AG04449 (cell line): ENCODE data around the gene PCK2.

Experiments
- CTCF ChIA-PET: fragments of 350-600 bp; formaldehyde crosslinking; extraction: SDS; loops from one replicate; lab custom pipeline; 2021; ENCODE audit warnings: antibody characterized with exemption; lab: Yijun Ruan, JAX
- POLR2A ChIA-PET: fragments of 400-600, 350-600 bp; formaldehyde crosslinking; extraction: SDS; loops from one replicate; lab custom pipeline; 2020; ENCODE audit warnings: antibody characterized with exemption, inconsistent platforms; lab: Yijun Ruan, JAX
- DNase-seq: peaks from one replicate; pipeline ENCODE4 v3.0.0-alpha.2; 2010; ENCODE audit warnings: low read depth, low spot score
- H3K4me3 ChIP-seq: 2 replicates; pipeline ENCODE4 v1.5.1; 2011; ENCODE audit warnings: low read depth, mild to moderate bottlenecking, control low read depth, low read length
- CTCF ChIP-seq: IDR thresholded peaks from one replicate; pipeline ENCODE4 v1.5.1; 2011; ENCODE audit warnings: mild to moderate bottlenecking, moderate library complexity, low read length, control low read depth, inconsistent platforms; ENCODE audit not compliant: insufficient read depth; ENCODE audit errors: missing control alignments

Gene PCK2

GRCh38 chr14:24057271-24057670 is 36.8 kb upstream of the PCK2 start:
- no peak for DNase-seq
- TF ChIP-seq CTCF: no peak
- CTCF ChIA-PET: interaction anchor here (0.8 to 14.5 kb wide), 27 partner anchors 11 to 374 kb away, joined by 3 to 536 read pairs (median 9); partner anchors contain the start of genes CHMP4A, CIDEB, CPNE6 and DCAF11
- POLR2A ChIA-PET: interaction anchor here (1.3 to 1.8 kb wide), 3 partner anchors 51 to 158 kb away, joined by 3 to 20 read pairs (median 8); partner anchors contain the start of genes DCAF11, MDP1 and NRL
- H3K4me3 ChIP-seq: no peak overlapping the region

GRCh38 chr14:24057867-24058259 is 36.2 kb upstream of the PCK2 start:
- ChIA-PET POLR2A (interaction anchor here (1.0 to 1.8 kb wide), 6 partner anchors 33 to 158 kb away, joined by 3 to 20 read pairs (median 8); partner anchors contain the start of genes DCAF11, MDP1, NRL and PCK2), CTCF (interaction anchor here (0.7 to 14.5 kb wide), 39 partner anchors 8 to 273 kb away, joined by 3 to 536 read pairs (median 5); partner anchors contain the start of genes CHMP4A, CIDEB, CPNE6 and DCAF11)
- H3K4me3 ChIP-seq: no peak overlapping the region
- no peak for TF ChIP-seq CTCF
- no peak for DNase-seq

- H3K4me3 ChIP-seq: no peak overlapping the region
- peak; percentile 16 for DNase-seq
- TF ChIP-seq CTCF: peak; percentile 82
- ChIA-PET CTCF (interaction anchor here (0.6 to 14.5 kb wide), 41 partner anchors 8 to 272 kb away, joined by 3 to 536 read pairs (median 4); partner anchors contain the start of genes CHMP4A, CIDEB, CPNE6 and DCAF11), POLR2A (interaction anchor here (1.0 to 1.8 kb wide), 6 partner anchors 32 to 157 kb away, joined by 3 to 20 read pairs (median 8); partner anchors contain the start of genes DCAF11, MDP1, NRL and PCK2)
Measured at GRCh38 chr14:24058260-24058950, 35.7 kb upstream of the PCK2 start.

GRCh38 chr14:24058951-24059475 is 35.1 kb upstream of the PCK2 start:
- POLR2A ChIA-PET: interaction anchor here (1.2 to 1.8 kb wide), 4 partner anchors 31 to 55 kb away, joined by 7 to 20 read pairs (median 12); partner anchors contain the start of genes DCAF11, NRL and PCK2
- H3K4me3 ChIP-seq: no peak overlapping the region
- no peak for DNase-seq
- CTCF ChIA-PET: interaction anchor here (0.6 to 14.5 kb wide), 32 partner anchors 9 to 272 kb away, joined by 3 to 536 read pairs (median 5); partner anchors contain the start of genes CHMP4A, CIDEB, CPNE6 and DCAF11
- TF ChIP-seq CTCF: no peak

GRCh38 chr14:24059841-24060388 is 34.2 kb upstream of the PCK2 start:
- no peak for TF ChIP-seq CTCF
- POLR2A ChIA-PET: interaction anchor here (0.6 kb wide), 1 partner anchor 30 kb away, joined by 3 read pairs; no protein-coding TSS in a partner anchor
- H3K4me3 ChIP-seq: no peak overlapping the region
- no peak for DNase-seq
- CTCF ChIA-PET: interaction anchor here (1.1 to 14.5 kb wide), 8 partner anchors 8 to 102 kb away, joined by 4 to 536 read pairs (median 21); partner anchors contain the start of genes CARMIL3, CPNE6, DCAF11 and IRF9
